Activated naive CD8-positive, alpha-beta T cell (primary cell): Measurements from ENCODE around the gene PDE4B.
"Not testable (repeated sequence)": the region's sequence is repeated elsewhere in the genome, so short reads cannot be mapped to it uniquely, and the experiment has no call there.

Experiments used
- H3K27ac Mint-ChIP-seq: one replicate; pipeline ENCODE4 v1.8.0; 2021; ENCODE audit warnings: mixed read lengths
- H3K27me3 Mint-ChIP-seq: one replicate; pipeline ENCODE4 v1.8.0; 2021; ENCODE audit warnings: mixed read lengths
- H3K36me3 Mint-ChIP-seq: one replicate; pipeline ENCODE4 v1.8.0; 2021; ENCODE audit warnings: mixed read lengths
- H3K4me1 Mint-ChIP-seq: one replicate; pipeline ENCODE4 v1.8.0; 2021; ENCODE audit warnings: low read depth, mixed read lengths
- H3K4me3 Mint-ChIP-seq: one replicate; pipeline ENCODE4 v1.8.0; 2021; ENCODE audit warnings: mild to moderate bottlenecking, mixed read lengths
- H3K9me3 Mint-ChIP-seq: one replicate; pipeline ENCODE4 v1.8.0; 2021; ENCODE audit warnings: low read depth, mixed read lengths

The PDE4B gene

GRCh38 chr1:66046415-66046814 is 253.7 kb downstream of the PDE4B start:
- peaks cover 7% of the 10 kb centered on the region for H3K27me3 Mint-ChIP-seq
- H3K27ac Mint-ChIP-seq: no peak overlapping the region
- H3K9me3 Mint-ChIP-seq: no peaks in the 10 kb centered on the region
- H3K4me3 Mint-ChIP-seq: no peak overlapping the region
- no peaks in the 10 kb centered on the region for H3K4me1 Mint-ChIP-seq
- no peaks in the 10 kb centered on the region for H3K36me3 Mint-ChIP-seq

- H3K27me3 Mint-ChIP-seq: peaks cover 7% of the 10 kb centered on the region
Measured at GRCh38 chr1:66048011-66048410, 255.3 kb downstream of the PDE4B start.

GRCh38 chr1:66050123-66050522 is 257.4 kb downstream of the PDE4B start:
- Mint-ChIP-seq H3K4me1 (no peaks in the 10 kb centered on the region), H3K36me3 (no peaks in the 10 kb centered on the region), H3K27me3 (peaks cover 7% of the 10 kb centered on the region), H3K27ac (no peak overlapping the region), H3K9me3 (no peaks in the 10 kb centered on the region), H3K4me3 (no peak overlapping the region)

More at GRCh38 chr1:66048011-66048410, 255.3 kb downstream of the PDE4B start:
- Mint-ChIP-seq H3K27ac (no peak overlapping the region), H3K4me1 (no peaks in the 10 kb centered on the region), H3K9me3 (no peaks in the 10 kb centered on the region), H3K36me3 (no peaks in the 10 kb centered on the region), H3K4me3 (no peak overlapping the region)

GRCh38 chr1:66050633-66051032 is 257.9 kb downstream of the PDE4B start:
- no peaks in the 10 kb centered on the region for H3K9me3 Mint-ChIP-seq
- H3K27me3 Mint-ChIP-seq: peaks cover 6% of the 10 kb centered on the region
- H3K4me1 Mint-ChIP-seq: no peaks in the 10 kb centered on the region
- no peaks in the 10 kb centered on the region for H3K36me3 Mint-ChIP-seq
- H3K27ac Mint-ChIP-seq: no peak overlapping the region
- no peak overlapping the region for H3K4me3 Mint-ChIP-seq

GRCh38 chr1:66055092-66055491 is 262.4 kb downstream of the PDE4B start:
- no peaks in the 10 kb centered on the region for H3K9me3 Mint-ChIP-seq
- H3K27me3 Mint-ChIP-seq: peaks cover 2% of the 10 kb centered on the region
- no peak overlapping the region for H3K4me3 Mint-ChIP-seq
- H3K36me3 Mint-ChIP-seq: peaks cover 2% of the 10 kb centered on the region
- H3K27ac Mint-ChIP-seq: no peak overlapping the region
- no peaks in the 10 kb centered on the region for H3K4me1 Mint-ChIP-seq

GRCh38 chr1:66057448-66057847 is 264.8 kb downstream of the PDE4B start:
- H3K36me3 Mint-ChIP-seq, H3K4me1 Mint-ChIP-seq, H3K27me3 Mint-ChIP-seq, H3K4me3 Mint-ChIP-seq, H3K9me3 Mint-ChIP-seq, H3K27ac Mint-ChIP-seq: not testable (repeated sequence)

GRCh38 chr1:66058558-66058957 is 265.9 kb downstream of the PDE4B start:
- Mint-ChIP-seq H3K4me1 (no peaks in the 10 kb centered on the region), H3K9me3 (no peaks in the 10 kb centered on the region), H3K36me3 (peaks cover 2% of the 10 kb centered on the region), H3K27ac (no peak overlapping the region), H3K4me3 (no peak overlapping the region), H3K27me3 (peaks cover 2% of the 10 kb centered on the region)

GRCh38 chr1:66067219-66067618 is 274.5 kb downstream of the PDE4B start:
- not testable (repeated sequence) for H3K36me3 Mint-ChIP-seq, H3K4me1 Mint-ChIP-seq, H3K9me3 Mint-ChIP-seq, H3K27ac Mint-ChIP-seq, H3K4me3 Mint-ChIP-seq
- peaks cover 12% of the 10 kb centered on the region for H3K27me3 Mint-ChIP-seq

- no peak overlapping the region for H3K4me3 Mint-ChIP-seq
- no peak overlapping the region for H3K27ac Mint-ChIP-seq
- no peaks in the 10 kb centered on the region for H3K36me3 Mint-ChIP-seq
- no peaks in the 10 kb centered on the region for H3K4me1 Mint-ChIP-seq
- no peaks in the 10 kb centered on the region for H3K9me3 Mint-ChIP-seq
- H3K27me3 Mint-ChIP-seq: peaks cover 14% of the 10 kb centered on the region
Measured at GRCh38 chr1:66069976-66070876, 277.5 kb downstream of the PDE4B start.

GRCh38 chr1:66073388-66073787 is 280.7 kb downstream of the PDE4B start:
- H3K36me3 Mint-ChIP-seq: peaks cover under 1% of the 10 kb centered on the region
- no peaks in the 10 kb centered on the region for H3K9me3 Mint-ChIP-seq
- no peak overlapping the region for H3K27ac Mint-ChIP-seq
- peaks cover 7% of the 10 kb centered on the region for H3K27me3 Mint-ChIP-seq
- H3K4me1 Mint-ChIP-seq: no peaks in the 10 kb centered on the region
- no peak overlapping the region for H3K4me3 Mint-ChIP-seq

- peaks cover 10% of the 10 kb centered on the region for H3K27me3 Mint-ChIP-seq
- peaks cover 3% of the 10 kb centered on the region for H3K36me3 Mint-ChIP-seq
- H3K4me3 Mint-ChIP-seq: no peak overlapping the region
- no peak overlapping the region for H3K27ac Mint-ChIP-seq
- no peaks in the 10 kb centered on the region for H3K9me3 Mint-ChIP-seq
- H3K4me1 Mint-ChIP-seq: no peaks in the 10 kb centered on the region
Measured at GRCh38 chr1:66074147-66074546, 281.5 kb downstream of the PDE4B start.

GRCh38 chr1:66078412-66078811 is 285.7 kb downstream of the PDE4B start:
- Mint-ChIP-seq H3K36me3 (peaks cover 3% of the 10 kb centered on the region), H3K9me3 (no peaks in the 10 kb centered on the region), H3K4me1 (no peaks in the 10 kb centered on the region), H3K4me3 (no peak overlapping the region), H3K27ac (no peak overlapping the region), H3K27me3 (peaks cover 17% of the 10 kb centered on the region)

- Mint-ChIP-seq H3K4me3 (no peak overlapping the region), H3K36me3 (peaks cover 3% of the 10 kb centered on the region), H3K27me3 (peaks cover 20% of the 10 kb centered on the region), H3K27ac (no peak overlapping the region), H3K4me1 (no peaks in the 10 kb centered on the region), H3K9me3 (no peaks in the 10 kb centered on the region)
Measured at GRCh38 chr1:66083003-66083402, 290.3 kb downstream of the PDE4B start.

- H3K27me3 Mint-ChIP-seq: peaks cover 14% of the 10 kb centered on the region
- no peaks in the 10 kb centered on the region for H3K4me1 Mint-ChIP-seq
- H3K9me3 Mint-ChIP-seq: no peaks in the 10 kb centered on the region
- no peaks in the 10 kb centered on the region for H3K36me3 Mint-ChIP-seq
- H3K4me3 Mint-ChIP-seq: no peak overlapping the region
- H3K27ac Mint-ChIP-seq: no peak overlapping the region
Measured at GRCh38 chr1:66084442-66084841, 291.7 kb downstream of the PDE4B start.

GRCh38 chr1:66085600-66085999 is 292.9 kb downstream of the PDE4B start:
- Mint-ChIP-seq H3K4me3 (no peak overlapping the region), H3K9me3 (no peaks in the 10 kb centered on the region), H3K4me1 (no peaks in the 10 kb centered on the region), H3K27ac (no peak overlapping the region), H3K27me3 (peaks cover 14% of the 10 kb centered on the region), H3K36me3 (no peaks in the 10 kb centered on the region)

- H3K27me3 Mint-ChIP-seq: peaks cover 5% of the 10 kb centered on the region
- H3K36me3 Mint-ChIP-seq: no peaks in the 10 kb centered on the region
- H3K4me3 Mint-ChIP-seq: no peak overlapping the region
- H3K4me1 Mint-ChIP-seq: peaks cover 8% of the 10 kb centered on the region
- no peak overlapping the region for H3K27ac Mint-ChIP-seq
- H3K9me3 Mint-ChIP-seq: no peaks in the 10 kb centered on the region
Measured at GRCh38 chr1:66088787-66089186, 296.1 kb downstream of the PDE4B start.
